GM18867 (cell line): Measurements from ENCODE around the gene NEK6.
A peak's percentile ranks its signal among the peaks of the same experiment; 100 is the strongest.

Experiments
- ATAC-seq: cut with Tn5 transposase; IDR thresholded peaks from one replicate; pipeline ENCODE4 v1.9.1; 2021; ENCODE audit warnings: mild to moderate bottlenecking, moderate library complexity; ENCODE audit not compliant: unreplicated experiment

Gene NEK6

DNA sequence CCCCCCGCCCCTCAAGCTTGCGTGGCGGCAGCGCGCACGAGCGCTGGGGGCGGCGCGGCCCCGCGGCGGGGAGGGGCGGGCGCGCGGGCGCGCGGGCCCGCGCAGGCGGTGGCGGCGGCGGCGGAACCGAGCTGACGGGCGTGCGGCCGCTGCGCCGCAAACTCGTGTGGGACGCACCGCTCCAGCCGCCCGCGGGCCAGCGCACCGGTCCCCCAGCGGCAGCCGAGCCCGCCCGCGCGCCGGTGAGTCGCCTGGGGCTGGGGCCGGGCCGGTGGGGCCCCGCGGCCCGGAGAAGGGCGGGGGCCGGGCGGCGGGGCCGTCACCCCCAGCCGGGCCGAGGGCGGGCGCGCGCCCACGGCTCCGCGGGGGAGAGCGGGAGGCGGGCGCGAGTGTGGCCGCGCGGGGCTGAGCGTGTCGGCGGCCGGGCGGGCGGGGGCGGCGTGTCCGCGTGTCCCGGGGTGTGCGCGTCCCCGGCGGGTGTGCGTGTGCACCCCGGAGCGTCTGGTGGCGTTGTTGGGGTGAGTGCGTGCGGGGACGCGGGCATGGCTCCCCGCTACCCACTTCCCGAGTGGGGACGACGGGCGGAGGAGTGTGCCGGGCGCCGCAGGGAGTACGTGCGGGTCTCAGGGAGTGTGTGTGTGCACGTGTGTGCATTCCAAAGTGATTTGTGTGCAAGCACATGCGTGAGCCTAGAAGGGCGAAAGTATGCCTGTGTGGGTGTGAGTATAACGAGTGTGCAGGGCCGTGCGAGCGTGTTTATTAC lies at the start of gene NEK6:
NEK6 (plus strand) TSS at position 106 of the 763 bp plus-strand sequence. CDS start 44,016 bp downstream, outside the sequence.
- peak; percentile 29 for ATAC-seq

DNA sequence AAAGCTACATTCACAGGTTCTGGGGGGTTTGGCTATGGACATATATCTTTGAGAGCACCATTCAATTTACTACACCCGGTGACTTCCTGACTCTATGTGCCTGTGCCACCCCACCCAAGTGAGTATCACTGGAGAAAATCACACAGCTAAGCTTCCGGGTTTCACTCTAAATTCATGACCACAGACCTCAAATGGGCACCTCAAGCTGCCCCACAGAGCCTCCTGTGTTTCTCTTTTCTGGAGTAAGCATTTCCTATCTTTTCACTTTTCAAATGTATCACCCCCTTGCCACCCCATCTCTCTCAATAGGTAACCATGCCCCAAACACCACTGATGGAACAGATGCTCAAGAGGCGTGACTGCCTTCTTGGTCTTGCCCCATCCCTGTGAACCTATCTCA lies 49.2 kb upstream of the NEK6 start:
- no peak for ATAC-seq

- ATAC-seq: no peak
Measured at GRCh38 chr9:124209279-124209678, 48.5 kb upstream of the NEK6 start.

- no peak for ATAC-seq
Measured at GRCh38 chr9:124209774-124210173, 48.0 kb upstream of the NEK6 start.

- ATAC-seq: peak; percentile 55
Measured at GRCh38 chr9:124210697-124211096, 47.1 kb upstream of the NEK6 start.

DNA sequence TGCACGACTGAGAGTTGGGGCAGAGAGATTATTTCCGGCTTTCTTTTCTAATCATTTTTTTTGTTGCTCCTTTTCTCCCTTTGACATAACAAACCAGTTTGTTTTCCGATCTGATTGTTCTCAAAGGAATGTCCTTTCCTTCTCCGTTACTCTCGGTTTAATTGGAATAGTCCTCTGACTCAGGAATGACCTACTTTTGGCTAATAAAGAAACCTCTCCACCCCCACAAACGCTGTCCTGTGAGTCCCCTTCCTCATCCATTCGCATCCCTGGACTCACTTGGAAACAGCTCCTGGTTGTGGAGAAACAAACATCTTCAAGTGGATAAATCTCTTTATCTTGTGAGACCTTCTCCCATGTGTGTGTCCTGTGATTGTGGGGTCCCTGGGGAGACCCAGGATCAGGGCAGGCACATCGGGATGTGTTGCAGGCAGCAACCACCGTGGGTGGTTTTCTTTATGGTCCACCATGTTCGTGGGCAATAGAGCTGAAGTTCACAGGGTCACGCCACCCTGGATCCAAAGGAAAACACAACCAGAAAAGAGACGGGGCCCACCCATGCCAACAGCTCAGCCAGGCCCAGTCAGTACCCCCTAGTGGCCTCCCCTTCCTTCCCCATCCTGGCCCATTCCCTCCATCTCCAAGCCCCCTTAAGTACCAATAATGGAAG lies 45.2 kb upstream of the NEK6 start:
- ATAC-seq: no peak

DNA sequence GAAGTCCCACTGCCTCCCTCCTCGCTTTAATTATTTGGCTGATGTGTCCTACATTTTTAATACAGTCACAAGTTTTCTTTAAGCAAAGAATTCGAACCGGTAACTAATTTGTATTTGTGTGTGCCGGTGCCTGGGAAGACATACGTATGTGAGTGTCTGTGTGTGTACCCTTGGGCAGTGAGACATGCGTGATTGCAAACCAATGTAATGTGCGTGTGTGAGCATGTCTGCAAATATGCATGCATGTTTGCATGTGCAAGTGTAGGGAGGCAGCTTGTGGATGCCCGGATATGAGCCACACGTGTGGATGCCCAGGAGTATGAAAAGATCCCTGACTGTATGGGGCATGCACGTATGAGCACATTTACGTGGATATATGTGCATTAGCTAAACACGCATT lies 44.4 kb upstream of the NEK6 start:
- no peak for ATAC-seq

- no peak for ATAC-seq
Measured at GRCh38 chr9:124214116-124214515, 43.6 kb upstream of the NEK6 start.

DNA sequence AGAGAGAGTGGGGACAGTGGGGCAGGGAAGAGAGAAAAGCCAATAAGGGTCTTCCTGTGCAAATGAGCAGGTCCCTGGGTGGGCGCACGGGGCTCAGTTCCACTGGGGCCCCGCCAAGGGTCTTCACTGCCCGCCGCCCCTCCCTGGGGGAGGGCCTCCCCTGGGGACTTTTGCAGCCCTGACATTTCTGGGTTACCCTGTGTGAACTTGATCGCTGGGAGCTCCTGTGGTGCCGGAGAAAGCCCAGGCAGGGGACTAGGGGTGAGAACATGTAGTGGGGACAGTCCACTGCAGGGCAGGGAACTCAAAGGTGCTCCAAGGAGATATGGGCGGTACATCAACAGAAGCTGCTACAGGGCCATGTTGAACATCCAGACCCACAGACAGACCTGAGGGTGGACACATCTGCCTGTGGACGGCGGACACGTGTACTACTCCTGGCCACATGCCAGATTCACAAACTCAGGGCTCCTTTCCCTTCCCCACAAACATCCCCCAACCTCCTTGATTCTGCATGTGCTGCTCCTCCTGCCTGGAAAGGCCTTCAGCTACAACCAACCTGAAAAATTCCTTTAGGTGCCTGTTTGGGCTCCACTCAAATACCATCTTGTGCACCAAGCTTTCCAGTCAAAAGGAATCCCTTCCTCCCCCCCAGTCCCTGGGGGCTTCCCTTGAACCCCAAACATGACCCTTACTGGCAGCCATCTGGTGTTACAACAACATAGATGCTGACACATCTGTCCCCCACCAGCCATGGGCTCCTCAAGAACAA lies 43.0 kb upstream of the NEK6 start:
- no peak for ATAC-seq

GRCh38 chr9:124215368-124215910 lies 42.3 kb upstream of the NEK6 start:
- no peak for ATAC-seq

- ATAC-seq: no peak
Measured at GRCh38 chr9:124215956-124216355, 41.8 kb upstream of the NEK6 start.

GRCh38 chr9:124216474-124217176 lies 41.1 kb upstream of the NEK6 start:
- ATAC-seq: no peak

DNA sequence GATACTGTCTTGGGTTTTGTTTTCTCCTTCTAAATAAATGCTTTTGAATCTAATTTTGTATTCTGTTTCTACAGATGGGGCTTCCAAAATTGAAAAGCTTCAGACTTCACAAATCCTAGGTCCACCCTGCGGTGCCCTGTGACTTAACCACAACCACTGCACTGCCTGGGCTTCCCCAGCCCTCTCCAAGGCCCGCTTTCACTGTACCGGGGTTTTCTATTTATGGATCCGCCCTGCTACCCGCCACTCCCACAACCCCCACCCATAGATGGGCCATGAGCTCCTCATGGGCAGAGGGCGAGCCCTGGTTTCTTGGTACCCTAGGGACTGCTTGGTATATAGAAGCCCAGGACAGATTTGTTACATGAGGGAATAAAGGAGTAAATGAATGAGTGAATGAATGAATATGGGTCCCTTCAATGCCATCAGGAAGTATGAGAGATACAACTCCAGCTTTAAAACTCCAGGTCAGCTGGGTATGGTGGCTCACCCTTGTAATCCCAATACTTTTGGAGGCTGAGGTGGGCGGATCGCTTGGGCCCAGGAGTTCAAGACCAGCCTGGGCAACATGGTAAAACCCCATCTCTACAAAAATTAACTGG lies 39.8 kb upstream of the NEK6 start:
- ATAC-seq: no peak

GRCh38 chr9:124218438-124218982 lies 39.2 kb upstream of the NEK6 start:
- peak; percentile 65 for ATAC-seq

- peak; percentile 15 for ATAC-seq
Measured at GRCh38 chr9:124218987-124219461, 38.7 kb upstream of the NEK6 start.

GRCh38 chr9:124220946-124221451 lies 36.8 kb upstream of the NEK6 start:
- ATAC-seq: no peak

DNA sequence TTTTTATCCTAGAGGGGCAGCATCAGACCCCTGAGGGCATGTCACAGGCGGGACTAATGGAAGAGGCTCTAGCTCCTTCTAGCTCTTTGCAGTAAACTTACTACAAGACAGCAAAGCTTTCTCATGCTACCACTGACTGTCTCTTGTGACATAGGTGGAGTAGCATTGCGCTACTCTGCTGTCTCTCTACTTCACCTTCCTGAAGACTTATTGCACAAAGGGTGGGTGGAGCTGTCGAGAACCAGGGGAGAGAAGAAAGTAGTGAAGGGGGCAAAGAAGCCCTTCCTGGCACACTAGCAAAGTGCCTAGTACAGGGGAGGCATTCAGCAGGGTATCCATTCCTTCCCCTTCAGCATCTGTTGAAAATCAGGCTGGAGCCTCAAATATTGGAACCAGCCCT lies 36.1 kb upstream of the NEK6 start:
- no peak for ATAC-seq

DNA sequence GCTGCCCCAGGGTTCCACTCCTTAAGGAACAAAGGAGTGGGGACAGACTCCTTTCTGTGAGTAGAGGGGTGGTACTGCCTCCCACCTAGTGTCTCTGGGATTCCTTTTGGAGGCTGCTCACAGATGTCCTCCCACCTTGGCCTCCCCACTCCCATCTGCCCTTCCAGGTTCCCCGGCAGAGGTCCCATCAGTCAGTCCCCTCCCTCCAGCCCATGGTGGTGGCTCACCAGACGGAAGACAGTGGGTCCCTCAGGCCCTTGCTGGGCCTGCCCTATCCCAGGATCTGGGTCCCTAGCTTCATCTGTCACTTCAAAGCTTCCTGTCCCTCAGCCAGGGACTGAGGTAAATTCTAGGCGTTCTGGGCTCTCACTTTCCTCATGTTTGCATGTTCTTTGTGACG lies 35.6 kb upstream of the NEK6 start:
- ATAC-seq: no peak

DNA sequence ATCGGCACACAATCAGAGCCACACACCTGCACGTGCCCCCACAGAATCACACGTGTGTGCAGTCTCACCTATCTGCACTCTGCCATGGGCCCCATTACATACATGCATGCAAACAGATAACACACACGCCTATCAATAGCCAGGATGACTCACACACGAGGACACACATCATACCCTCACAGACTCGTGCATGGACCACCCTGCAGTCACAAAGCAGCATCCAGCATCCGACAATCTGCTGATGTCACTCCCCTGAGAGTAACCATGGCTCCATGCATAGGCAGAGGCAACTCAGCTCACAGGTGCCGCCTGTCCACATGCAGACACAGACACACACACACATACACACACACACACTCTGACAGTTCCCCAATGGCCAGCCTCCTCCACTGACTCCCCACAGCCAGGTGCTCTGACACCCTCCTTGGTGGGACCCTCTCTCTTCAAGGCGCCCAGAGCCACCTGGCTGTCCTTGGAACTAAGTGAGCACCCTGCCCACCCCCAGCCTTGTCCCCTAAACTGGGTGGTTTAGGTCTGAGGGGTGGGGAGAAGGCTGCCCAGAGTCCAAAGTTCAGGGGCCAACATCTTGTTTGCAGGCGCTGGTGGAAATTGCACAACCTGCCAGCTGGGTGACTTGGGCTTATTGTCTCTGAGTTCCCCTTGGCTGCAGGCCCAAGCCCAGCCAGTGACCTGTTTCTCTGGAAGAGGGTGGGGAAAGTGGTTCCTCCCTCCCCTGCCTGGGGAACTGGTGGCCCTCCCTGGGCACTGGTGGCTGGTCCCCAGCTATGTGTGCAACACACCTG lies 34.6 kb upstream of the NEK6 start:
- no peak for ATAC-seq
